Neural cell (in vitro differentiated cells): ENCODE measurements around the gene SLC26A11. TPM values are rescaled to one million over a fixed set of nuclear protein-coding genes. Genes with fewer than 3 reads are reported as not detected.

Source experiments
- H2AFZ ChIP-seq: fragments of 200-600, 300-800 bp; sonication (generic), shearing (Covaris generic); 2 replicates; pipeline ENCODE4 v1.6.0; 2014; ENCODE audit warnings: low read depth, mild to moderate bottlenecking, antibody characterized with exemption, low read length, moderate library complexity
- H3F3A ChIP-seq: fragments of 200-600 bp; shearing (Covaris generic); 2 replicates; pipeline ENCODE4 v1.6.1; 2016; ENCODE audit warnings: mild to moderate bottlenecking, moderate library complexity, mixed read lengths, antibody characterized with exemption, low read length; ENCODE audit not compliant: insufficient read depth, poor library complexity, severe bottlenecking
- H3K27ac ChIP-seq: fragments of 200-600, 300-800 bp; sonication (generic), shearing (Covaris generic); 2 replicates; pipeline ENCODE4 v1.5.1; 2014; ENCODE audit warnings: mild to moderate bottlenecking, low read length, moderate library complexity
- H3K27me3 ChIP-seq: fragments of 300-800, 200-600 bp; sonication (generic), shearing (Covaris generic); 2 replicates; pipeline ENCODE4 v1.6.0; 2014; ENCODE audit warnings: mild to moderate bottlenecking, low read depth, low read length, moderate library complexity; ENCODE audit not compliant: insufficient read depth
- H3K36me3 ChIP-seq: fragments of 300-800, 200-600 bp; sonication (generic), shearing (Covaris generic); 2 replicates; pipeline ENCODE4 v1.5.1; 2014; ENCODE audit warnings: mild to moderate bottlenecking, antibody characterized with exemption, low read length, moderate library complexity; ENCODE audit not compliant: insufficient read depth
- H3K4me2 ChIP-seq: fragments of 300-800, 200-600 bp; sonication (generic), shearing (Covaris generic); 2 replicates; pipeline ENCODE4 v1.6.0; 2014; ENCODE audit warnings: mild to moderate bottlenecking, low read length
- H3K4me3 ChIP-seq: fragments of 300-800, 200-600 bp; sonication (generic), shearing (Covaris generic); 2 replicates; pipeline ENCODE4 v1.5.1; 2014; ENCODE audit warnings: mild to moderate bottlenecking, low read length, moderate library complexity
- H3K79me2 ChIP-seq: fragments of 200-600 bp; shearing (Covaris generic); replicated peaks from 2 replicates; pipeline ENCODE4 v1.6.0; 2014; ENCODE audit warnings: mild to moderate bottlenecking, low read length, moderate library complexity; ENCODE audit not compliant: insufficient read depth
- H3K9ac ChIP-seq: fragments of 300-800, 200-600 bp; sonication (generic), shearing (Covaris generic); 2 replicates; pipeline ENCODE4 v1.6.1; 2016; ENCODE audit warnings: mild to moderate bottlenecking, low read length, mixed read lengths
- H3K9me2 ChIP-seq: fragments of 200-600 bp; shearing (Covaris generic); 2 replicates; pipeline ENCODE4 v1.6.1; 2016; ENCODE audit warnings: mild to moderate bottlenecking, low read length, mixed read lengths; ENCODE audit not compliant: insufficient read depth
- H3K9me3 ChIP-seq: fragments of 200-600, 300-800 bp; sonication (generic), shearing (Covaris generic); 2 replicates; pipeline ENCODE4 v1.6.1; 2016; ENCODE audit warnings: mild to moderate bottlenecking, mixed run types, low read length, moderate library complexity, mixed read lengths
- H4K20me1 ChIP-seq: fragments of 200-600 bp; shearing (Covaris generic); 2 replicates; pipeline ENCODE4 v1.6.1; 2016; ENCODE audit warnings: mild to moderate bottlenecking, mixed run types; ENCODE audit not compliant: insufficient read depth
- EP300 ChIP-seq: fragments of 450-650 bp; conservative IDR thresholded peaks from 2 replicates; pipeline ENCODE4 v1.6.1; 2014; ENCODE audit warnings: antibody characterized with exemption, mild to moderate bottlenecking, moderate library complexity; ENCODE audit not compliant: poor library complexity, severe bottlenecking
- EZH2 ChIP-seq: fragments of 200-600, 300-800 bp; shearing (Covaris generic), sonication (generic); IDR thresholded peaks from 2 replicates; pipeline ENCODE4 v1.6.1; 2014; ENCODE audit warnings: antibody characterized with exemption, low read length, borderline replicate concordance, mild to moderate bottlenecking; ENCODE audit not compliant: insufficient read depth, poor library complexity, severe bottlenecking
- MXI1 ChIP-seq: fragments of 450-650 bp; conservative IDR thresholded peaks from 2 replicates; pipeline ENCODE4 v1.6.1; 2014; ENCODE audit warnings: antibody characterized with exemption, mild to moderate bottlenecking; ENCODE audit not compliant: poor library complexity, severe bottlenecking
- POLR2AphosphoS5 ChIP-seq: IDR thresholded peaks from 2 replicates; pipeline ENCODE4 v1.6.1; 2012
- RAD21 ChIP-seq: fragments of 450-650 bp; conservative IDR thresholded peaks from 2 replicates; pipeline ENCODE4 v1.6.1; 2014; ENCODE audit warnings: antibody characterized with exemption, mild to moderate bottlenecking, moderate library complexity
- SMC3 ChIP-seq: fragments of 450-650 bp; conservative IDR thresholded peaks from 2 replicates; pipeline ENCODE4 v1.6.1; 2014; ENCODE audit warnings: antibody characterized with exemption, mild to moderate bottlenecking, moderate library complexity; ENCODE audit not compliant: poor library complexity
- TAF1 ChIP-seq: IDR thresholded peaks from 2 replicates; pipeline ENCODE4 v1.6.1; 2012; ENCODE audit warnings: low read depth
- polyA plus RNA-seq: library from polyadenylated mRNA; depleted of rRNA; stranded (reverse); fragments of >200 nt; gene quantifications from 2 replicates; pipeline ENCODE4 v1.2.3, GENCODE V29; 2014
- TF ChIP-seq, protein P1 (sequence below): fragments of 450-650 bp; IDR thresholded peaks from 2 replicates; pipeline ENCODE4 v1.5.1; 2014; ENCODE audit warnings: antibody characterized with exemption, mild to moderate bottlenecking, moderate library complexity; ENCODE audit not compliant: poor library complexity, severe bottlenecking
- TF ChIP-seq, protein P2 (sequence below): IDR thresholded peaks from 2 replicates; pipeline ENCODE4 v1.6.1; 2012; ENCODE audit warnings: borderline replicate concordance

Gene SLC26A11
- polyA plus RNA-seq, 1 donor from 2014 or later = 18.6 TPM

GRCh38 chr17:80245566-80246265 lies 25.5 kb downstream of the SLC26A11 start:
- TF ChIP-seq EZH2 = no peak
- no peak for TF ChIP-seq TAF1
- TF ChIP-seq, protein P1, sequence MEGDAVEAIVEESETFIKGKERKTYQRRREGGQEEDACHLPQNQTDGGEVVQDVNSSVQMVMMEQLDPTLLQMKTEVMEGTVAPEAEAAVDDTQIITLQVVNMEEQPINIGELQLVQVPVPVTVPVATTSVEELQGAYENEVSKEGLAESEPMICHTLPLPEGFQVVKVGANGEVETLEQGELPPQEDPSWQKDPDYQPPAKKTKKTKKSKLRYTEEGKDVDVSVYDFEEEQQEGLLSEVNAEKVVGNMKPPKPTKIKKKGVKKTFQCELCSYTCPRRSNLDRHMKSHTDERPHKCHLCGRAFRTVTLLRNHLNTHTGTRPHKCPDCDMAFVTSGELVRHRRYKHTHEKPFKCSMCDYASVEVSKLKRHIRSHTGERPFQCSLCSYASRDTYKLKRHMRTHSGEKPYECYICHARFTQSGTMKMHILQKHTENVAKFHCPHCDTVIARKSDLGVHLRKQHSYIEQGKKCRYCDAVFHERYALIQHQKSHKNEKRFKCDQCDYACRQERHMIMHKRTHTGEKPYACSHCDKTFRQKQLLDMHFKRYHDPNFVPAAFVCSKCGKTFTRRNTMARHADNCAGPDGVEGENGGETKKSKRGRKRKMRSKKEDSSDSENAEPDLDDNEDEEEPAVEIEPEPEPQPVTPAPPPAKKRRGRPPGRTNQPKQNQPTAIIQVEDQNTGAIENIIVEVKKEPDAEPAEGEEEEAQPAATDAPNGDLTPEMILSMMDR = no peak
- no peak for TF ChIP-seq POLR2AphosphoS5
- TF ChIP-seq SMC3 = no peak
- no peak for TF ChIP-seq MXI1
- no peak for TF ChIP-seq RAD21
- TF ChIP-seq EP300 = no peak
- TF ChIP-seq, protein P2, sequence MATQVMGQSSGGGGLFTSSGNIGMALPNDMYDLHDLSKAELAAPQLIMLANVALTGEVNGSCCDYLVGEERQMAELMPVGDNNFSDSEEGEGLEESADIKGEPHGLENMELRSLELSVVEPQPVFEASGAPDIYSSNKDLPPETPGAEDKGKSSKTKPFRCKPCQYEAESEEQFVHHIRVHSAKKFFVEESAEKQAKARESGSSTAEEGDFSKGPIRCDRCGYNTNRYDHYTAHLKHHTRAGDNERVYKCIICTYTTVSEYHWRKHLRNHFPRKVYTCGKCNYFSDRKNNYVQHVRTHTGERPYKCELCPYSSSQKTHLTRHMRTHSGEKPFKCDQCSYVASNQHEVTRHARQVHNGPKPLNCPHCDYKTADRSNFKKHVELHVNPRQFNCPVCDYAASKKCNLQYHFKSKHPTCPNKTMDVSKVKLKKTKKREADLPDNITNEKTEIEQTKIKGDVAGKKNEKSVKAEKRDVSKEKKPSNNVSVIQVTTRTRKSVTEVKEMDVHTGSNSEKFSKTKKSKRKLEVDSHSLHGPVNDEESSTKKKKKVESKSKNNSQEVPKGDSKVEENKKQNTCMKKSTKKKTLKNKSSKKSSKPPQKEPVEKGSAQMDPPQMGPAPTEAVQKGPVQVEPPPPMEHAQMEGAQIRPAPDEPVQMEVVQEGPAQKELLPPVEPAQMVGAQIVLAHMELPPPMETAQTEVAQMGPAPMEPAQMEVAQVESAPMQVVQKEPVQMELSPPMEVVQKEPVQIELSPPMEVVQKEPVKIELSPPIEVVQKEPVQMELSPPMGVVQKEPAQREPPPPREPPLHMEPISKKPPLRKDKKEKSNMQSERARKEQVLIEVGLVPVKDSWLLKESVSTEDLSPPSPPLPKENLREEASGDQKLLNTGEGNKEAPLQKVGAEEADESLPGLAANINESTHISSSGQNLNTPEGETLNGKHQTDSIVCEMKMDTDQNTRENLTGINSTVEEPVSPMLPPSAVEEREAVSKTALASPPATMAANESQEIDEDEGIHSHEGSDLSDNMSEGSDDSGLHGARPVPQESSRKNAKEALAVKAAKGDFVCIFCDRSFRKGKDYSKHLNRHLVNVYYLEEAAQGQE = no peak
- Histone ChIP-seq H4K20me1 (no peaks in the 10 kb centered on the region), H3K4me3 (no peak overlapping the region), H3K79me2 (no peaks in the 10 kb centered on the region), H3K9me2 (no peaks in the 10 kb centered on the region), H3F3A (no peaks in the 10 kb centered on the region), H3K36me3 (no peaks in the 10 kb centered on the region), H3K4me2 (no peak overlapping the region), H3K27me3 (no peaks in the 10 kb centered on the region), H3K27ac (no peak overlapping the region), H3K9ac (no peak overlapping the region), H2AFZ (no peak overlapping the region), H3K9me3 (no peaks in the 10 kb centered on the region)

DNA sequence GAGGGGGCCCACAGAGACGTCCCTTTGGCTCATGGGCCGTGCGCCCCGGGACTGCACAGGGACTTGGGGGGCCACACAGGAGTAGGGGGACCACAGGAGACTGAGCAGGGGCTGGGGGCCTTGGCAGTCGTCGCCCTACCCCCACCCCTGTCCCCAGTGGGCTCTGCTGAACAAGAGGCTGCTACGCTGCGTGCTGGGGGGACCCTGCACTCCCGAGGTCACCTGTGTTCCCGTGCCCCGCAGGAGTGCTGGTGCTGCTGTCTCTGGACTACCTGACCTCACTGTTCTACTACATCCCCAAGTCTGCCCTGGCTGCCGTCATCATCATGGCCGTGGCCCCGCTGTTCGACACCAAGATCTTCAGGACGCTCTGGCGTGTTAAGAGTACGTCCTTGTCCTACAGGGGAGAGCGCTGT lies 26.0 kb downstream of the SLC26A11 start:
- Histone ChIP-seq H3K79me2 (no peaks in the 10 kb centered on the region), H3F3A (no peaks in the 10 kb centered on the region), H3K9ac (no peak overlapping the region), H3K36me3 (no peaks in the 10 kb centered on the region), H3K4me3 (no peak overlapping the region), H3K9me2 (no peaks in the 10 kb centered on the region), H3K27ac (no peak overlapping the region), H4K20me1 (no peaks in the 10 kb centered on the region), H2AFZ (no peak overlapping the region), H3K27me3 (no peaks in the 10 kb centered on the region), H3K4me2 (no peak overlapping the region), H3K9me3 (no peaks in the 10 kb centered on the region)
- TF ChIP-seq RAD21 (no peak), MXI1 (no peak), EP300 (no peak), TAF1 (no peak), POLR2AphosphoS5 (no peak), EZH2 (no peak)
